Fibroblast of peridontal ligament (primary cell): ENCODE results near the gene CALN1.

Experiments
- DNase-seq: peaks from one replicate; pipeline ENCODE4 v3.0.0-alpha.2; 2010; ENCODE audit errors: extremely low read depth

CALN1 gene

GRCh38 chr7:71801976-71802375 is 610.2 kb downstream of the CALN1 start:
- no peak for DNase-seq

GRCh38 chr7:71800321-71800720 is 611.8 kb downstream of the CALN1 start:
- DNase-seq: no peak

GRCh38 chr7:71795410-71795809 is 616.7 kb downstream of the CALN1 start:
- DNase-seq: no peak

- peak; percentile 15 for DNase-seq
Observed at GRCh38 chr7:71793251-71793650, 618.9 kb downstream of the CALN1 start.

DNA sequence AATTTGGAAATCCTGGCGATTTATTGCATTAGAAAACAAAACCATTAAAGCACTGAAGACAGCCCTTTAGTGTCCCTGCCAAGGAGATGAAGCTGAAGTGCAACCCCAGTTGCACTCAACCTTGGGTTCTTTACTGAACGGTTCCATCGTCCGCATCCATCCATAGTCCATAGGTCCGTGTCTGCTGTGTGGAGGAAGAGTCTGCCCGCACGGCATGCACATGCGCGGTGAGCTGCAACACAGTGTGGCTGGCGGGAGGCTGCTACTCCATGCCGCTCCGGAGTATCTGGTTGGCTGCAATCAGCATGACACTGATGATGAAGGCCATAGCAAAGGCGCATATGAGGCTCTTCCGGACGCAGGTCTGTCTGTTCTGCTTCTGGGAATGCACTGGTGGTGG is 624.6 kb downstream of the CALN1 start:
- DNase-seq: no peak

GRCh38 chr7:71785216-71785615 is 626.9 kb downstream of the CALN1 start:
- DNase-seq: no peak

- no peak for DNase-seq
Observed at GRCh38 chr7:71784781-71785180, 627.4 kb downstream of the CALN1 start.

GRCh38 chr7:71784180-71784579 is 628.0 kb downstream of the CALN1 start:
- DNase-seq: no peak

DNA sequence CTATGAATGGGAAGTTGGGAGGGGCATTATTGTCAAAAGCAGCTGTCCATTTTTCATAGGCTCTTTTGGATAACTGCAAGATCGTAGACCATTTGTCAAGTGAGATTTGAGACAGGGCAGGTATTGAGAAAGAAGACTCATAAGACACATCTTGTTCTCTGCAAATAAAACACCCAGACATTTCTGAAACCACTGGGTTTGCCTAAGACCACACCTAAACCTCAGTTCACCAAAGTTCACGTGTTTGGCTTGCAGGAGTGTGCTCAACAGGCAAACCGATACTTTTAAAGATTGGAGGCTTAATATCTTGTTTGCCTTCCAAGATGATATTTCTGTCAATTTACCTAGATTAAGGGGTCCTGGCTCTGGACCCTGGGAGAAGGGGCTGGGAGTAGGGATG is 628.4 kb downstream of the CALN1 start:
- no peak for DNase-seq

GRCh38 chr7:71782051-71782450 is 630.1 kb downstream of the CALN1 start:
- no peak for DNase-seq

GRCh38 chr7:71780282-71780681 is 631.9 kb downstream of the CALN1 start:
- no peak for DNase-seq

GRCh38 chr7:71777278-71777677 is 634.9 kb downstream of the CALN1 start:
- DNase-seq: no peak

DNA sequence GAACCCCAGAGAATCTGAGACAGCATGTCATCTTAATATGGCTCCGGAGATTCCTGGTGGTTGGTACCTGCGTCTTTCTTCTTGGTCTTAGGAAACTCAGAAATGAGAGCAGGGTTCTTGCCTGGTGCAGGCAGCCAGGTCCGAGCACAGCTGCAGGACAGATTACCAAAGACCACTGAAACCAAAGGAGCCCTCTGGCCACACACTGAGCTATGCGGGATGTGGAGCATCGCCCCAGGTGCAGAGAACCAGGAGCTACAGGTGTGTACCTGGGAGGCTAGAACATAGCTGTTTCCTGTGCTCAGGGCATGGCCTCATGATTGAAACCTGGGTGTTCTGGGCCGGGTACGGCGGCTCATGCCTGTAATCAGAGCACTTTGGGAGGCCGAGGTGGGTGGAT is 635.4 kb downstream of the CALN1 start:
- no peak for DNase-seq

DNA sequence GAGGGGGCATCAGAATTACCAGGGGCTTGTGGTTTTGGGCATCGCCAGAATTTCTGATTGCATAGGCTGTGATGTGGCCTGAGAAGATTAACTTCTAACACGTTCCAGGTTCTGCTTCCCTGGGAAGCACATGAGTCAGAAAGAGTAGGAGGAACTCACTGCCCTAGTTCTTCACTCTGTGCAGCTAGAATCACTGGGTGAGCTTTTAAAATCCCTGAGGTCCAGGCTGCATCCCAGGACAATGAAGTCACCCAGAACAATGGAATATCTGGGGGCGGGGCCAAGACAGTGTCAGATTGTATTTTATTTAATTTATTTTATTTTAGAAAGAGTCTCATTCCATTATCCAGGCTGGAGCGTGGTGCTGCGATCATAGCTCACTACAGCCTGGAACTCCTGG is 636.5 kb downstream of the CALN1 start:
- DNase-seq: no peak

- DNase-seq: no peak
Observed at GRCh38 chr7:71772779-71773178, 639.4 kb downstream of the CALN1 start.

DNA sequence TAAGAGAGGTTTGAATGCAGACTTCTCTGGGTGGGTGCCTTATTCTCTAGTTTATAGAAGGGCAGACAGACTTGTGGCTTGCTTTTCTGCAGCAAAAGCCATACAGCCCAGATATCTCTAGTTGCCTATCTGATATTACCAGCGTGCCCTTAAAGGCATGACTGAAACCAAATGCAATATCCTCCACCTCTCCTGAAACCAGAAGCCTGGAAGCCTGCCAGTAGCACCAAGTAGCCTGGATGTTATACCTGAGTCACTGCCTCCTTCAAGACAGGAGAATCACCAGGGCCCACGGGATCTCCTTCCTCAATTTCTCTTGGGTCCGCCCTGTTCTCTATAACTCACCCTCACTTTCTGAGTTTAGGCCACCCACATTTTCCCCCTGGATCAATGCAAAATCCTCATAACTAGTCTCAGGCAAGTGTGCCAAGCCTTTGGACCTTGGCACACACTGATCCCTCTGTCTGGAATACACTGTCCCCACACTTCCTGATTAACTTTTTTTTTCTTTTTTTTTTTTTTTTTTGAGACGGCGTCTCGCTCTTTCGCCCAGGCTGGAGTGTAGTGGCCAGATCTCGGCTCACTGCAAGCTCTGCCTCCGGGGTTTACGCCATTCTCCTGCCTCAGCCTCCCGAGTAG is 641.8 kb downstream of the CALN1 start:
- no peak for DNase-seq

- no peak for DNase-seq
Observed at GRCh38 chr7:71769326-71769725, 642.8 kb downstream of the CALN1 start.

- peak; percentile 9 for DNase-seq
Observed at GRCh38 chr7:71768450-71768849, 643.7 kb downstream of the CALN1 start.

DNA sequence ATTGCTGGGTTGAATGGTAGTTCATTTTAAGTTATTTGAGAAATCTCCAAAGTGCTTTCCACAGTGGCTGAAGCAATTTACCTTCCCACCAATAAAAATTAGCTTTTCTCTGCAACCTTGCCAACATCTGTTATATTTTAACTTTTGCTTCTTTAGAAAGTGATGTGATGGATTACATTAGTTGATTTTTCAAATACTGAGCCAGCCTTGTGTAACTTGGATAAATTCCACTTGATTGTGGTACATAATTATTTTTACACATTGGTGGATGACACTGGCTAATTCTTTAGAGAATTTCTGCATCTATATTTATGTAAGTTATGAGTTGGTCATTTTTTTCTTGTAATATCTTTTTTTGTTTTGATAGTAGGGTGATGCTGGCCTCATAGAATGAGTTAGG is 646.1 kb downstream of the CALN1 start:
- DNase-seq: peak; percentile 8

- no peak for DNase-seq
Observed at GRCh38 chr7:71761336-71761735, 650.8 kb downstream of the CALN1 start.

GRCh38 chr7:71754828-71755227 is 657.3 kb downstream of the CALN1 start:
- DNase-seq: no peak

DNA sequence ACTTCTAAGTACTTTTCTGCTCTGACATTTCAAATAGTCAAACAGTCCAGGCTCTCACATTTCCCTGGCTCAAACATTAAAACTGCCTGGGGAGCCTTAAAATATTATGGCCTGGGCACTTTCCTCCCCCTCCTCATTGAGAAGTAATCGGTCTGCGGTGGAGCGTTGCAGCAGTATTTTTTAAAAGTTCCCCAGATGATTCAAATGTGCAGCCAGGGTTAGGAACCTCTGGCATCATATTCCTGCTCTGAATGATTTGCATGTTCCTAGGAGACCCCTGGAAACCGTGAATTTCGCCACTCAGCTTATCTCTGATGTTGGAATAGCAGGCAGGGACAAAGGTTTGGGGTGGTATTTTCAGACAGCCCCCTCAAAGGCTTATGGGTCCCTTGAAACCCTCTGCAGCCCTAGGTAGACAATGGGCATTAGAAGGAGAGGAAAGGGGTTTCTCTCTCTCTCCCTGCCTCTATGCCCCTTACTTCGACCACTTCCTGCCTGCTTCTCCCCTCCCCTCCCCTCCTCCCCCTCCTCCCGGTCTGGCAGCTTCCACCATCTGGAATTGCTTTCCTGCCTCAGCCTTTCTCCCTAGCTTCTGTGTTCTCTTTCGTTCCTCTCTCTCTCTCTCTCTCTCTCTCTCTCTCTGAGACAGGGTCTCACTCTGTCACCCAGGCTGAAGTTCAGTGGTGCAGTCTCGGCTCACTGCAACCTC is 658.0 kb downstream of the CALN1 start:
- no peak for DNase-seq

DNA sequence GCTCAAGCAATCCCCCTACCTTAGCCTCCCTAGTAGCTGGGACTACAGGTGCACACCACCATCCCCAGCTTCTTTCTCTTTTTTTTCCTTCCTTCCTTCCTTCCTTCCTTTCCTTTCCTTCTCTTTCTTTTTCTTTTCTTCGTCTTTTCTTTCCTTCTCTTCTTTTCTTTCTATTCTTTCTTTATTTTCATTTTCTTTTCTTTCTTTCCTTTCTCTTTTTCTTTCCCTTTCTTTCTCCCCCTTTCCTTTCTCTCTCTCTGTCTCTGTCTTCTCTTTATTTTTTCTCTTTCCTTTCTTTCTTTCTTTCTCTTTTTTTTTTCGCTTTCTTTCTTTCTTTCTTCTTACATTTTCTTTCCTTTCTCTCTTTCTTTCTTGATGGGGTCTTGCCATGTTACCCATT is 658.9 kb downstream of the CALN1 start:
- no peak for DNase-seq
